GM23338 (cell line): ENCODE data around the gene THBS3.

Experiments used
- CTCF ChIP-seq, 2 experiments: fragments of 200-600 bp in 1 of 2; sonication (generic) in 1 of 2; conservative IDR thresholded peaks; 2 replicates each; pipeline versions ENCODE4 v1.5.1 to v1.6.1; 2016 to 2017; ENCODE audit warnings: antibody characterized with exemption in 2 of 2, low read depth in 2 of 2, mild to moderate bottlenecking in 2 of 2, moderate library complexity in 1 of 2
- REST ChIP-seq: IDR thresholded peaks from one replicate; pipeline ENCODE4 v1.6.1; 2018; ENCODE audit warnings: antibody characterized with exemption; ENCODE audit not compliant: unreplicated experiment
- STAT1 ChIP-seq: IDR thresholded peaks from one replicate; pipeline ENCODE4 v1.6.1; 2016; ENCODE audit warnings: antibody characterized with exemption; ENCODE audit not compliant: unreplicated experiment

- TF ChIP-seq CTCF (conservative IDR thresholded peaks at IDR 0.05; ENCODE audit: low read depth in 2 of 2), result no peak
- no peak for TF ChIP-seq STAT1
- TF ChIP-seq REST, result no peak
These were observed 37.4 kb upstream of the THBS3 start for GRCh38 chr1:155245163-155245524.
